SK-N-SH (cell line): ENCODE data around the gene STK25. TPM values are rescaled to one million over a fixed set of nuclear protein-coding genes. Genes with fewer than 3 reads are reported as not detected.

ENCODE experiments used
- CTCF ChIA-PET: fragments of 300-600, 350-600 bp; formaldehyde crosslinking; extraction: SDS; loops from one replicate; lab custom pipeline; 2021; lab: Yijun Ruan, JAX
- POLR2A ChIA-PET: fragments of 350-600 bp; sonication (Branson Sonifier 250); formaldehyde crosslinking; extraction: SDS; loops from one replicate; lab custom pipeline; 2020; ENCODE audit warnings: antibody characterized with exemption, inconsistent platforms; lab: Yijun Ruan, JAX
- DNase-seq: peaks from one replicate; pipeline ENCODE4 v3.0.0; 2012
- H2AFZ ChIP-seq: fragments of 200-600 bp; sonication (generic); 2 replicates; pipeline ENCODE4 v1.8.1; 2016; ENCODE audit warnings: antibody characterized with exemption, mild to moderate bottlenecking, low read depth
- H3F3A ChIP-seq: fragments of 200-600 bp; sonication (generic); replicated peaks from 2 replicates; pipeline ENCODE3; 2016; ENCODE audit warnings: antibody characterized with exemption, mild to moderate bottlenecking; ENCODE audit not compliant: insufficient read depth
- H3K27ac ChIP-seq, 2 experiments: fragments of 200-500 bp in 1 of 2; fragments of 200-600 bp in 1 of 2; sonication (Bioruptor generic) in 1 of 2; sonication (generic), shearing (Covaris generic) in 1 of 2; 2 replicates each; pipeline versions ENCODE4 v1.5.1 to v1.6.1; 2014 to 2016; ENCODE audit warnings: low read depth in 2 of 2, inconsistent platforms in 1 of 2, low read length in 1 of 2, mild to moderate bottlenecking in 1 of 2, mixed read lengths in 1 of 2
- H3K27me3 ChIP-seq: fragments of 200-600 bp; sonication (generic), shearing (Covaris generic); 2 replicates; pipeline ENCODE4 v1.6.1; 2016; ENCODE audit warnings: mixed run types; ENCODE audit not compliant: insufficient read depth
- H3K36me3 ChIP-seq, 2 experiments: fragments of 200-500 bp in 1 of 2; fragments of 200-600 bp in 1 of 2; sonication (Bioruptor generic) in 1 of 2; sonication (generic) in 1 of 2; replicated peaks in 1 of 2; 2 replicates each; pipeline versions ENCODE3 to v1.5.1; 2014 to 2016; ENCODE audit warnings: low read length in 1 of 2, mild to moderate bottlenecking in 1 of 2; ENCODE audit not compliant: insufficient read depth in 2 of 2, control insufficient read depth in 1 of 2
- H3K4me1 ChIP-seq, 2 experiments: fragments of 200-500 bp in 1 of 2; fragments of 200-600 bp in 1 of 2; sonication (Bioruptor generic) in 1 of 2; sonication (generic), shearing (Covaris generic) in 1 of 2; 2 replicates each; pipeline versions ENCODE4 v1.5.1 to v1.6.1; 2014 to 2016; ENCODE audit warnings: low read depth in 1 of 2, low read length in 1 of 2, mixed run types in 1 of 2; ENCODE audit not compliant: insufficient read depth in 2 of 2, control insufficient read depth in 1 of 2
- H3K4me2 ChIP-seq: fragments of 200-600 bp; sonication (generic), shearing (Covaris generic); 2 replicates; pipeline ENCODE4 v1.6.1; 2017; ENCODE audit warnings: mixed run types
- H3K4me3 ChIP-seq, 2 experiments: fragments of 200-500 bp in 1 of 2; fragments of 200-600 bp in 1 of 2; sonication (Bioruptor generic) in 1 of 2; sonication (generic), shearing (Covaris generic) in 1 of 2; 2 replicates each; pipeline versions ENCODE4 v1.5.1 to v1.8.1; 2014 to 2016; ENCODE audit warnings: low read depth in 2 of 2, inconsistent platforms in 1 of 2, low read length in 1 of 2, mild to moderate bottlenecking in 1 of 2, mixed read lengths in 1 of 2, moderate library complexity in 1 of 2
- H3K79me2 ChIP-seq: fragments of 200-600 bp; sonication (generic); 2 replicates; pipeline ENCODE4 v1.8.1; 2017; ENCODE audit warnings: mild to moderate bottlenecking; ENCODE audit not compliant: insufficient read depth
- H3K9ac ChIP-seq: fragments of 200-600 bp; sonication (generic); 2 replicates; pipeline ENCODE4 v1.6.1; 2017; ENCODE audit warnings: mixed run types
- H3K9me2 ChIP-seq: fragments of 200-600 bp; sonication (generic); 2 replicates; pipeline ENCODE4 v1.6.1; 2017; ENCODE audit warnings: mixed run types
- H3K9me3 ChIP-seq: fragments of 200-600 bp; sonication (generic); 2 replicates; pipeline ENCODE4 v1.6.1; 2017; ENCODE audit warnings: mixed run types, mild to moderate bottlenecking, moderate library complexity
- H4K20me1 ChIP-seq: fragments of 200-600 bp; sonication (generic); 2 replicates; pipeline ENCODE4 v1.6.1; 2017; ENCODE audit warnings: mild to moderate bottlenecking, mixed run types; ENCODE audit not compliant: insufficient read depth
- CHD2 ChIP-seq: fragments of 150-350 bp; IDR thresholded peaks from 2 replicates; pipeline ENCODE4 v1.6.1; 2018; ENCODE audit warnings: low read length; ENCODE audit not compliant: partially characterized antibody
- EZH2phosphoT487 ChIP-seq: fragments of 200-600 bp; sonication (generic); IDR thresholded peaks from 2 replicates; pipeline ENCODE4 v1.6.1; 2017; ENCODE audit warnings: low read depth, mixed run types, mild to moderate bottlenecking, antibody characterized with exemption, moderate library complexity, borderline replicate concordance
- FOXM1 ChIP-seq: IDR thresholded peaks from 2 replicates; pipeline ENCODE4 v1.4.0; 2012; ENCODE audit warnings: low read depth, mild to moderate bottlenecking
- GATA2 ChIP-seq: sonication (generic); formaldehyde crosslinking; IDR thresholded peaks from 2 replicates; pipeline ENCODE4 v1.5.0; 2020; ENCODE audit warnings: mild to moderate bottlenecking, missing genetic modification reagents
- MXI1 ChIP-seq: IDR thresholded peaks from 2 replicates; pipeline ENCODE4 v1.6.1; 2012; ENCODE audit warnings: mild to moderate bottlenecking, low read depth, low read length, improper control_type of control experiment
- NFIC ChIP-seq: IDR thresholded peaks from 2 replicates; pipeline ENCODE4 v1.4.0; 2012; ENCODE audit warnings: borderline replicate concordance
- NRF1 ChIP-seq: IDR thresholded peaks from 2 replicates; pipeline ENCODE4 v1.6.1; 2012; ENCODE audit warnings: low read depth, mild to moderate bottlenecking, low read length
- POLR2AphosphoS5 ChIP-seq: IDR thresholded peaks from 2 replicates; pipeline ENCODE4 v1.6.1; 2012; ENCODE audit warnings: low read depth, low read length
- RFX5 ChIP-seq: IDR thresholded peaks from 2 replicates; pipeline ENCODE4 v1.6.1; 2012; ENCODE audit warnings: mild to moderate bottlenecking, improper control_type of control experiment, low read length
- RXRA ChIP-seq: IDR thresholded peaks from 2 replicates; pipeline ENCODE4 v1.4.0; 2012; ENCODE audit warnings: low read depth, mild to moderate bottlenecking, borderline replicate concordance
- SIN3A ChIP-seq: IDR thresholded peaks from 2 replicates; pipeline ENCODE4 v1.6.1; 2012; ENCODE audit warnings: low read depth, mild to moderate bottlenecking, low read length, moderate library complexity, borderline replicate concordance
- TCF12 ChIP-seq: IDR thresholded peaks from 2 replicates; pipeline ENCODE4 v1.4.0; 2012
- TEAD4 ChIP-seq: IDR thresholded peaks from 2 replicates; pipeline ENCODE4 v1.4.0; 2012; ENCODE audit warnings: mild to moderate bottlenecking, borderline replicate concordance; ENCODE audit not compliant: insufficient read depth
- YY1 ChIP-seq: IDR thresholded peaks from 2 replicates; pipeline ENCODE4 v1.4.0; 2012; ENCODE audit warnings: low read depth, mild to moderate bottlenecking
- WGBS: methylation state at CpG from one replicate; pipeline ENCODE4 v1.1.6; 2017; ENCODE audit warnings: low lambda C conversion rate; 5-methylcytosine and 5-hydroxymethylcytosine counted together
- polyA plus RNA-seq, 3 experiments: library from polyadenylated mRNA; depleted of rRNA; stranded (reverse); fragments of >200 nt; gene quantifications; 2 replicates each; pipeline ENCODE4 v1.2.3, GENCODE V29; 2012
- TF ChIP-seq, protein P1 (sequence below): IDR thresholded peaks from 2 replicates; pipeline ENCODE4 v1.6.1; 2012; ENCODE audit warnings: mild to moderate bottlenecking, low read depth, low read length, moderate library complexity
- TF ChIP-seq, protein P2 (sequence below): fragments of 150-350 bp; IDR thresholded peaks from 2 replicates; pipeline ENCODE4 v1.6.1; 2017; ENCODE audit warnings: antibody characterized with exemption, low read length, low read depth, borderline replicate concordance
- TF ChIP-seq, protein P3 (sequence below): fragments of 150-350 bp; IDR thresholded peaks from 2 replicates; pipeline ENCODE4 v1.6.1; 2016; ENCODE audit warnings: mild to moderate bottlenecking, low read depth, low read length
- TF ChIP-seq, protein P4 (sequence below): IDR thresholded peaks from 2 replicates; pipeline ENCODE4; 2012
- TF ChIP-seq, protein P5 (sequence below): IDR thresholded peaks from 2 replicates; pipeline ENCODE4 v1.4.0; 2012; ENCODE audit warnings: low read depth

The STK25 gene
- polyA plus RNA-seq, 1 of the 3 experiments (the other 2 are of a cell fraction) = 236 TPM

DNA sequence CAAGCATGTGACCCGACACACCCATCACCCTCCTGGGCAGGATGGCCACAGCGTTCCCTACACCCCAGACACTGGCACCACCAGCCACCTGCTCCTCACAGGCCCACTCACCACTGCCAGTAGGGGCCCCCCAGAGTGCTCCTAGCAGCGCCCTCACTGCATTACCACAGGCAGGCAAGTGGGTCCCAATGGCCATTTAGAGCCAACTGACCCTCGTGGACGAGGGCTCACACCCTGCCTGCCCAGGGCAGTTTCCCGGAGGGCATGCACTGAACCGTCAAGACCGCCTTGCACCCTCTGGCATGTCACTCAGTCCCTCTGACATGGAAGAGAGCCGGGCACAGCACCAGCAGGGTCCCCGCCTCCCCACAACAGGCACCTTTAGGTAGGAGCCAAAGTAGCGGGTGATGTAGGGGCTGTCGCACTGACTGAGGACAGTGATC is 7.3 kb downstream of the STK25 start (continued):
- TF ChIP-seq, protein P1, sequence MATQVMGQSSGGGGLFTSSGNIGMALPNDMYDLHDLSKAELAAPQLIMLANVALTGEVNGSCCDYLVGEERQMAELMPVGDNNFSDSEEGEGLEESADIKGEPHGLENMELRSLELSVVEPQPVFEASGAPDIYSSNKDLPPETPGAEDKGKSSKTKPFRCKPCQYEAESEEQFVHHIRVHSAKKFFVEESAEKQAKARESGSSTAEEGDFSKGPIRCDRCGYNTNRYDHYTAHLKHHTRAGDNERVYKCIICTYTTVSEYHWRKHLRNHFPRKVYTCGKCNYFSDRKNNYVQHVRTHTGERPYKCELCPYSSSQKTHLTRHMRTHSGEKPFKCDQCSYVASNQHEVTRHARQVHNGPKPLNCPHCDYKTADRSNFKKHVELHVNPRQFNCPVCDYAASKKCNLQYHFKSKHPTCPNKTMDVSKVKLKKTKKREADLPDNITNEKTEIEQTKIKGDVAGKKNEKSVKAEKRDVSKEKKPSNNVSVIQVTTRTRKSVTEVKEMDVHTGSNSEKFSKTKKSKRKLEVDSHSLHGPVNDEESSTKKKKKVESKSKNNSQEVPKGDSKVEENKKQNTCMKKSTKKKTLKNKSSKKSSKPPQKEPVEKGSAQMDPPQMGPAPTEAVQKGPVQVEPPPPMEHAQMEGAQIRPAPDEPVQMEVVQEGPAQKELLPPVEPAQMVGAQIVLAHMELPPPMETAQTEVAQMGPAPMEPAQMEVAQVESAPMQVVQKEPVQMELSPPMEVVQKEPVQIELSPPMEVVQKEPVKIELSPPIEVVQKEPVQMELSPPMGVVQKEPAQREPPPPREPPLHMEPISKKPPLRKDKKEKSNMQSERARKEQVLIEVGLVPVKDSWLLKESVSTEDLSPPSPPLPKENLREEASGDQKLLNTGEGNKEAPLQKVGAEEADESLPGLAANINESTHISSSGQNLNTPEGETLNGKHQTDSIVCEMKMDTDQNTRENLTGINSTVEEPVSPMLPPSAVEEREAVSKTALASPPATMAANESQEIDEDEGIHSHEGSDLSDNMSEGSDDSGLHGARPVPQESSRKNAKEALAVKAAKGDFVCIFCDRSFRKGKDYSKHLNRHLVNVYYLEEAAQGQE = no peak
- TF ChIP-seq POLR2AphosphoS5 = no peak
- no peak for TF ChIP-seq EZH2phosphoT487
- no peak for TF ChIP-seq RFX5

DNA sequence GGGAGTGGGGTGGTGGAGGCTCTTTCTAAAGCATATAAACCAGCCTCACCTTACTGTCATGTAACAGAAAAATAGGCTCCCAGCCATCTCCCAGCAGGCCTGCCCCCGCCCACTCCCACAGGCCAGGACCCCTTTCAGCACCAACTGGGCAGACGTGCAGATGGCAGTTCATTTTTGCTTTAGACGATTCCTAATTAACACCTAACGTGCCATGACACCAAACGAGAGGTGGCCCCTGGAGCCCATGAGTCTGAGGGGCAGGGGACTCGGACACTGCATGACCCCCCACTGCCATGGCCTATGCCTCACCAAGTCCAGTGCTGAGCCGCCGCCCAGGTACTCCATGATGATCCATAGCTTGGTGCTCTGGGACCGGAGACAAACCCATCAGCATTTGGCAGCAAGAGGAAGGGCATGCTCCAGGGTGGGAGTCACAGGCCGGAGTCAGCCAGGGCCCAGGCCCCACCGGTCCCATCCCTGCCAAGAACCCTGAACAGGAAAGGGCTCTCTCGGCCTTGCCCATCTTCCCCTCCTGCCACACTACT is 7.9 kb downstream of the STK25 start:
- peak; percentile 14 for DNase-seq
- CTCF ChIA-PET = no interaction called here
- H3K27me3 ChIP-seq = no peaks in the 10 kb centered on the region
- no peaks in the 10 kb centered on the region for H3F3A ChIP-seq
- H3K9me3 ChIP-seq = no peaks in the 10 kb centered on the region
- TF ChIP-seq CHD2 = no peak
- TF ChIP-seq, protein P2, sequence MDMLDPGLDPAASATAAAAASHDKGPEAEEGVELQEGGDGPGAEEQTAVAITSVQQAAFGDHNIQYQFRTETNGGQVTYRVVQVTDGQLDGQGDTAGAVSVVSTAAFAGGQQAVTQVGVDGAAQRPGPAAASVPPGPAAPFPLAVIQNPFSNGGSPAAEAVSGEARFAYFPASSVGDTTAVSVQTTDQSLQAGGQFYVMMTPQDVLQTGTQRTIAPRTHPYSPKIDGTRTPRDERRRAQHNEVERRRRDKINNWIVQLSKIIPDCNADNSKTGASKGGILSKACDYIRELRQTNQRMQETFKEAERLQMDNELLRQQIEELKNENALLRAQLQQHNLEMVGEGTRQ = no peak
- no peak for TF ChIP-seq NRF1
- no peak for TF ChIP-seq TEAD4
- TF ChIP-seq SIN3A = no peak
- TF ChIP-seq GATA2 (CRISPR knock-in tag) = no peak
- no peak for TF ChIP-seq NFIC
- TF ChIP-seq, protein P3, sequence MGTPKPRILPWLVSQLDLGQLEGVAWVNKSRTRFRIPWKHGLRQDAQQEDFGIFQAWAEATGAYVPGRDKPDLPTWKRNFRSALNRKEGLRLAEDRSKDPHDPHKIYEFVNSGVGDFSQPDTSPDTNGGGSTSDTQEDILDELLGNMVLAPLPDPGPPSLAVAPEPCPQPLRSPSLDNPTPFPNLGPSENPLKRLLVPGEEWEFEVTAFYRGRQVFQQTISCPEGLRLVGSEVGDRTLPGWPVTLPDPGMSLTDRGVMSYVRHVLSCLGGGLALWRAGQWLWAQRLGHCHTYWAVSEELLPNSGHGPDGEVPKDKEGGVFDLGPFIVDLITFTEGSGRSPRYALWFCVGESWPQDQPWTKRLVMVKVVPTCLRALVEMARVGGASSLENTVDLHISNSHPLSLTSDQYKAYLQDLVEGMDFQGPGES = no peak
- TF ChIP-seq, protein P4, sequence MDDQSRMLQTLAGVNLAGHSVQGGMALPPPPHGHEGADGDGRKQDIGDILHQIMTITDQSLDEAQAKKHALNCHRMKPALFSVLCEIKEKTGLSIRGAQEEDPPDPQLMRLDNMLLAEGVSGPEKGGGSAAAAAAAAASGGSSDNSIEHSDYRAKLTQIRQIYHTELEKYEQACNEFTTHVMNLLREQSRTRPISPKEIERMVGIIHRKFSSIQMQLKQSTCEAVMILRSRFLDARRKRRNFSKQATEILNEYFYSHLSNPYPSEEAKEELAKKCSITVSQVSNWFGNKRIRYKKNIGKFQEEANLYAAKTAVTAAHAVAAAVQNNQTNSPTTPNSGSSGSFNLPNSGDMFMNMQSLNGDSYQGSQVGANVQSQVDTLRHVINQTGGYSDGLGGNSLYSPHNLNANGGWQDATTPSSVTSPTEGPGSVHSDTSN = no peak
- no peak for TF ChIP-seq EZH2phosphoT487
- TF ChIP-seq YY1 = no peak
- no peak for TF ChIP-seq TCF12
- TF ChIP-seq, protein P5, sequence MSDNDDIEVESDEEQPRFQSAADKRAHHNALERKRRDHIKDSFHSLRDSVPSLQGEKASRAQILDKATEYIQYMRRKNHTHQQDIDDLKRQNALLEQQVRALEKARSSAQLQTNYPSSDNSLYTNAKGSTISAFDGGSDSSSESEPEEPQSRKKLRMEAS = no peak
- no peak for TF ChIP-seq FOXM1
- TF ChIP-seq, protein P1 = no peak
- no peak for TF ChIP-seq RXRA
- TF ChIP-seq MXI1 = no peak
- no peak overlapping the region for H2AFZ ChIP-seq
- POLR2A ChIA-PET = no interaction called here
- no peak overlapping the region for H3K4me3 ChIP-seq
- H3K79me2 ChIP-seq = peaks cover 49% of the 10 kb centered on the region
- WGBS = 87% methylated on average over 8 of the region's 12 CpGs
- no peak overlapping the region for H3K9ac ChIP-seq
- H3K27ac ChIP-seq = no peak overlapping the region
- H3K4me1 ChIP-seq = peaks cover 0 to 11% of the 10 kb centered on the region in 2 experiments; a peak in 1 of 4 replicates
- H4K20me1 ChIP-seq = peaks cover 38% of the 10 kb centered on the region
- peaks cover 0 to 49% of the 10 kb centered on the region in 2 experiments for H3K36me3 ChIP-seq
- H3K9me2 ChIP-seq = no peaks in the 10 kb centered on the region
- H3K4me2 ChIP-seq = no peak overlapping the region
